HL-60 (cell line): ENCODE results near the gene U2AF2.

ENCODE experiments used
- GABPA ChIP-seq: IDR thresholded peaks from 2 replicates; pipeline ENCODE4 v1.6.1; 2012; ENCODE audit warnings: low read depth
- POLR2AphosphoS5 ChIP-seq: IDR thresholded peaks from 2 replicates; pipeline ENCODE4 v1.6.1; 2012; ENCODE audit warnings: low read depth
- REST ChIP-seq: IDR thresholded peaks from 2 replicates; pipeline ENCODE4 v1.6.1; 2012; ENCODE audit warnings: low read depth; ENCODE audit not compliant: insufficient replicate concordance
- TF ChIP-seq, protein P1 (sequence below): IDR thresholded peaks from one replicate; pipeline ENCODE4 v1.5.1; 2011; ENCODE audit warnings: low read length, control low read depth, inconsistent platforms; ENCODE audit not compliant: insufficient read depth

- TF ChIP-seq, protein P1, sequence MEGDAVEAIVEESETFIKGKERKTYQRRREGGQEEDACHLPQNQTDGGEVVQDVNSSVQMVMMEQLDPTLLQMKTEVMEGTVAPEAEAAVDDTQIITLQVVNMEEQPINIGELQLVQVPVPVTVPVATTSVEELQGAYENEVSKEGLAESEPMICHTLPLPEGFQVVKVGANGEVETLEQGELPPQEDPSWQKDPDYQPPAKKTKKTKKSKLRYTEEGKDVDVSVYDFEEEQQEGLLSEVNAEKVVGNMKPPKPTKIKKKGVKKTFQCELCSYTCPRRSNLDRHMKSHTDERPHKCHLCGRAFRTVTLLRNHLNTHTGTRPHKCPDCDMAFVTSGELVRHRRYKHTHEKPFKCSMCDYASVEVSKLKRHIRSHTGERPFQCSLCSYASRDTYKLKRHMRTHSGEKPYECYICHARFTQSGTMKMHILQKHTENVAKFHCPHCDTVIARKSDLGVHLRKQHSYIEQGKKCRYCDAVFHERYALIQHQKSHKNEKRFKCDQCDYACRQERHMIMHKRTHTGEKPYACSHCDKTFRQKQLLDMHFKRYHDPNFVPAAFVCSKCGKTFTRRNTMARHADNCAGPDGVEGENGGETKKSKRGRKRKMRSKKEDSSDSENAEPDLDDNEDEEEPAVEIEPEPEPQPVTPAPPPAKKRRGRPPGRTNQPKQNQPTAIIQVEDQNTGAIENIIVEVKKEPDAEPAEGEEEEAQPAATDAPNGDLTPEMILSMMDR = no peak
- TF ChIP-seq REST = no peak
- TF ChIP-seq POLR2AphosphoS5 = no peak
- TF ChIP-seq GABPA = no peak
Observed at GRCh38 chr19:55688422-55689218, 33.8 kb downstream of the U2AF2 start.
